NB4 (cell line): ENCODE data around the gene LRRC7.

Source experiments
- MYC ChIP-seq: IDR thresholded peaks from 2 replicates; pipeline ENCODE4 v1.6.1; 2011; ENCODE audit warnings: low read depth, low read length
- POLR2A ChIP-seq: IDR thresholded peaks from 2 replicates; pipeline ENCODE4 v1.6.1; 2011; ENCODE audit warnings: mild to moderate bottlenecking; ENCODE audit not compliant: insufficient read length; ENCODE audit errors: extremely low read depth
- TF ChIP-seq, protein P1 (sequence below): IDR thresholded peaks from one replicate; pipeline ENCODE4 v1.5.1; 2012; ENCODE audit warnings: low read depth, low read length
- TF ChIP-seq, protein P2 (sequence below): IDR thresholded peaks from 2 replicates; pipeline ENCODE4 v1.6.1; 2011; ENCODE audit warnings: low read depth, low read length

DNA sequence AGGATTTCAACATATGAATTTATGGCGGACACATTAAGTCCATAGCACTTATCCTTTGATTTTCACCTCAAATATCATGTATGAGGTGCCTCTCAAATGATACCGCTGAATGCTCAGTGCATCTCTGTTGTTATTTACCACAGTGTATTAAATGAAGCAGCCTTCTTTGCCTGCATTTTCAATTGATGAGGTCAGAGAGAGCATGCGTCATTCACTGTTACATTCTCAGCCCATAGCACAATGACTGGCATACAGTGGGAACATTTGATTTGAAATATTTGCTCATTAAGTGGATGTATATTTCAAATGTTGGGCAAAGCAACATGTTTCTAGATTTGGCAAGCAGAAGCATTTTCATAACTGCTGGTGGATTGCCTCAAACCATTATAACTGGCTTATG is 45.7 kb downstream of the LRRC7 start:
- no peak for TF ChIP-seq POLR2A
- TF ChIP-seq, protein P1, sequence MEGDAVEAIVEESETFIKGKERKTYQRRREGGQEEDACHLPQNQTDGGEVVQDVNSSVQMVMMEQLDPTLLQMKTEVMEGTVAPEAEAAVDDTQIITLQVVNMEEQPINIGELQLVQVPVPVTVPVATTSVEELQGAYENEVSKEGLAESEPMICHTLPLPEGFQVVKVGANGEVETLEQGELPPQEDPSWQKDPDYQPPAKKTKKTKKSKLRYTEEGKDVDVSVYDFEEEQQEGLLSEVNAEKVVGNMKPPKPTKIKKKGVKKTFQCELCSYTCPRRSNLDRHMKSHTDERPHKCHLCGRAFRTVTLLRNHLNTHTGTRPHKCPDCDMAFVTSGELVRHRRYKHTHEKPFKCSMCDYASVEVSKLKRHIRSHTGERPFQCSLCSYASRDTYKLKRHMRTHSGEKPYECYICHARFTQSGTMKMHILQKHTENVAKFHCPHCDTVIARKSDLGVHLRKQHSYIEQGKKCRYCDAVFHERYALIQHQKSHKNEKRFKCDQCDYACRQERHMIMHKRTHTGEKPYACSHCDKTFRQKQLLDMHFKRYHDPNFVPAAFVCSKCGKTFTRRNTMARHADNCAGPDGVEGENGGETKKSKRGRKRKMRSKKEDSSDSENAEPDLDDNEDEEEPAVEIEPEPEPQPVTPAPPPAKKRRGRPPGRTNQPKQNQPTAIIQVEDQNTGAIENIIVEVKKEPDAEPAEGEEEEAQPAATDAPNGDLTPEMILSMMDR, result no peak
- TF ChIP-seq, protein P2, sequence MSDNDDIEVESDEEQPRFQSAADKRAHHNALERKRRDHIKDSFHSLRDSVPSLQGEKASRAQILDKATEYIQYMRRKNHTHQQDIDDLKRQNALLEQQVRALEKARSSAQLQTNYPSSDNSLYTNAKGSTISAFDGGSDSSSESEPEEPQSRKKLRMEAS, result no peak
- TF ChIP-seq MYC, result no peak
